ENCODE results near the gene DOP1B.

The DOP1B gene

DNA sequence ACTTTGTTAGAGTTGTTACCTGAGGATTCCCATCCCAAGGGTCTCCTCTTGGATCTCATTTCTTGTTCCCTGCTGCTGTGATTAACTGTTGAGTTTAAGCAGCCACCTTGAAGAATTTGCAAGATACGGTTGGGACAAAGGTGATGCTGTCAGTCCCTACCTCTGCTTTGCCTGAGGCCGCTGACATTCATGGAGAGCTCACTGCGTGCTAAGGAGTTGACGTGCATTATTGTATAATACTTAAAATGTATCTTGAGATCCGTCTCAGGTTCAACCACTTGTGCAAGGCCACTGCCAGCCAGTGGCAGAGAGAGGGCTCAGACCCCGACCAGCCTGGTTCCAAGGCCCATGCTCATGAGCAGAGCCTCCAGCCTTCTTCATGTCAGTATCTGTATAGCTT, 14.2 kb downstream of the DOP1B start:
- Histone ChIP-seq H3K4me3 (ENCODE audit: low read length) (no peak overlapping the region), H3K9me2 (replicated peaks; ENCODE audit: insufficient read depth, low read length) (no peaks in the 10 kb centered on the region), H3K4me1 (ENCODE audit: low read length) (no peaks in the 10 kb centered on the region), H3K9me3 (replicated peaks; ENCODE audit: insufficient read depth, low read length) (no peaks in the 10 kb centered on the region), H3K27me3 (replicated peaks; ENCODE audit: insufficient read depth, low read length) (no peaks in the 10 kb centered on the region), H2AFZ (ENCODE audit: low read length) (no peak overlapping the region), H3K27ac (ENCODE audit: low read length) (no peak overlapping the region), H4K20me1 (ENCODE audit: insufficient read depth, low read length) (no peaks in the 10 kb centered on the region), H3K36me3 (replicated peaks; ENCODE audit: insufficient read depth, low read length) (no peaks in the 10 kb centered on the region), H3K4me2 (ENCODE audit: low read depth, low read length) (no peak overlapping the region), H3K9ac (ENCODE audit: low read length) (no peak overlapping the region), H3K79me2 (ENCODE audit: low read length) (no peaks in the 10 kb centered on the region), H3F3A (ENCODE audit: insufficient read depth, low read length) (no peaks in the 10 kb centered on the region)
- TF ChIP-seq, protein P1, sequence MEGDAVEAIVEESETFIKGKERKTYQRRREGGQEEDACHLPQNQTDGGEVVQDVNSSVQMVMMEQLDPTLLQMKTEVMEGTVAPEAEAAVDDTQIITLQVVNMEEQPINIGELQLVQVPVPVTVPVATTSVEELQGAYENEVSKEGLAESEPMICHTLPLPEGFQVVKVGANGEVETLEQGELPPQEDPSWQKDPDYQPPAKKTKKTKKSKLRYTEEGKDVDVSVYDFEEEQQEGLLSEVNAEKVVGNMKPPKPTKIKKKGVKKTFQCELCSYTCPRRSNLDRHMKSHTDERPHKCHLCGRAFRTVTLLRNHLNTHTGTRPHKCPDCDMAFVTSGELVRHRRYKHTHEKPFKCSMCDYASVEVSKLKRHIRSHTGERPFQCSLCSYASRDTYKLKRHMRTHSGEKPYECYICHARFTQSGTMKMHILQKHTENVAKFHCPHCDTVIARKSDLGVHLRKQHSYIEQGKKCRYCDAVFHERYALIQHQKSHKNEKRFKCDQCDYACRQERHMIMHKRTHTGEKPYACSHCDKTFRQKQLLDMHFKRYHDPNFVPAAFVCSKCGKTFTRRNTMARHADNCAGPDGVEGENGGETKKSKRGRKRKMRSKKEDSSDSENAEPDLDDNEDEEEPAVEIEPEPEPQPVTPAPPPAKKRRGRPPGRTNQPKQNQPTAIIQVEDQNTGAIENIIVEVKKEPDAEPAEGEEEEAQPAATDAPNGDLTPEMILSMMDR (IDR thresholded peaks at IDR 0.05; ENCODE audit: low read length) = no peak
- no peak for TF ChIP-seq EZH2 (optimal IDR thresholded peaks at IDR 0.05; ENCODE audit: low read depth, low read length)
- DNase-seq = no peak

DNA sequence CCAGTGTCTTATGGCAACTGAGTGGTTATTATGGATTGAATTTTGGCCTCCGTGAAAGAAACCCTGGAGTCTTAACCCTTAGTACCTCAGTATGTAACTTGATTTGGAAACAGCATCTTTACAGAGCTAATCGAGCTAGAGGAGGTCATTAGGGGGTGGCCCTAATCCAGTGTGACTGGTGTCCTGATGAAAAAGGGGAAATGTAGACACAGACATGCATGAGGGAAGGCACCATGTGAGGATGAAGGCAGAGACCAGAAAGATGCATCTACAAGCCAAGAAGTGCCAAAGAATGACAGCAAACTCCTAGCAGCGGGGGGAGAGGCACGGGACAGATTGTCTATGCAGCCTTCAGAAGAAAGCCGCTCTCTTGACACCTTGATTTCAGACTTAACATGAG, 14.7 kb downstream of the DOP1B start:
- H3F3A ChIP-seq (ENCODE audit: insufficient read depth, low read length) = no peaks in the 10 kb centered on the region

DNA sequence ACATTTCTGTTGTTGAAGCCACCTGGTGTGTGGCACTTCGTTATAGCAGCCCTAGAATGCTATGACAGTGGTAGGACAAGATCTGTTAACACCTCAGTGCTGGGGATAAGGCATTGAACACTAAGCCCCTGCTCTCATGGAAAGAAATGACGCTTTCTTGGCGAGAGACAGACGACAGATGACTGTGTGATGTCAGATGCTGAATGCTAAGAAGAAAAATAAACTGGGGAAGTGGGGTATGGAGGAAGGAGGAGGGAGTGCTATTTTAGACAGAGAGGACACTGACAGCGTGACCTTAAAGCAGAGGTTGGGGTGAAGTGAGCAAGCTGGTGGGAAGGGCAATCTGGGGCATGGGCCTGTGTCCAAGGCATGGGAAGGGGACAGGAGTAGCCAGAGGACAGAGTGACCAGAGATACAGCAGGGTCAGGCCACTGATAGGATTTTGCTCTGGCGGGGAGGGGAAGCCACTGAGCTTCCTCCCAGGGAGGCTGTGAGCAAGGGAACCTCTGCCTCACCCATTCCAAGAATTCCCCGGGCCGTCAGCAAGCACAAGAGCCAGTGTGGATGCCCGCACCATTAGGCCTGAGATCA, 15.2 kb downstream of the DOP1B start:
- Histone ChIP-seq H3K4me1 (ENCODE audit: low read length) (no peaks in the 10 kb centered on the region), H3K36me3 (replicated peaks; ENCODE audit: insufficient read depth, low read length) (no peaks in the 10 kb centered on the region), H4K20me1 (ENCODE audit: insufficient read depth, low read length) (no peaks in the 10 kb centered on the region), H3K4me2 (ENCODE audit: low read depth, low read length) (no peak overlapping the region), H3K27ac (ENCODE audit: low read length) (no peak overlapping the region), H3K9me2 (replicated peaks; ENCODE audit: insufficient read depth, low read length) (no peaks in the 10 kb centered on the region), H3F3A (ENCODE audit: insufficient read depth, low read length) (no peaks in the 10 kb centered on the region), H3K4me3 (ENCODE audit: low read length) (no peak overlapping the region), H2AFZ (ENCODE audit: low read length) (no peak overlapping the region), H3K9ac (ENCODE audit: low read length) (no peak overlapping the region), H3K27me3 (replicated peaks; ENCODE audit: insufficient read depth, low read length) (no peaks in the 10 kb centered on the region), H3K9me3 (replicated peaks; ENCODE audit: insufficient read depth, low read length) (no peaks in the 10 kb centered on the region), H3K79me2 (ENCODE audit: low read length) (no peaks in the 10 kb centered on the region)
- no peak for DNase-seq
- no peak for TF ChIP-seq EZH2phosphoT487 (IDR thresholded peaks at IDR 0.05; ENCODE audit: low read length)
- no peak for TF ChIP-seq EZH2 (optimal IDR thresholded peaks at IDR 0.05; ENCODE audit: low read depth, low read length)
- TF ChIP-seq, protein P1 (IDR thresholded peaks at IDR 0.05; ENCODE audit: low read length) = no peak

More for the DNA sequence above, 14.7 kb downstream of the DOP1B start:
- Histone ChIP-seq H3K9me2 (replicated peaks; ENCODE audit: insufficient read depth, low read length) (no peaks in the 10 kb centered on the region), H3K9me3 (replicated peaks; ENCODE audit: insufficient read depth, low read length) (no peaks in the 10 kb centered on the region), H3K36me3 (replicated peaks; ENCODE audit: insufficient read depth, low read length) (no peaks in the 10 kb centered on the region), H3K9ac (ENCODE audit: low read length) (no peak overlapping the region), H2AFZ (ENCODE audit: low read length) (no peak overlapping the region), H3K4me1 (ENCODE audit: low read length) (no peaks in the 10 kb centered on the region), H3K4me2 (ENCODE audit: low read depth, low read length) (no peak overlapping the region), H3K79me2 (ENCODE audit: low read length) (no peaks in the 10 kb centered on the region), H3K27me3 (replicated peaks; ENCODE audit: insufficient read depth, low read length) (no peaks in the 10 kb centered on the region), H4K20me1 (ENCODE audit: insufficient read depth, low read length) (no peaks in the 10 kb centered on the region), H3K4me3 (ENCODE audit: low read length) (no peak overlapping the region), H3K27ac (ENCODE audit: low read length) (no peak overlapping the region)
- no peak for DNase-seq
- TF ChIP-seq EZH2phosphoT487 (IDR thresholded peaks at IDR 0.05; ENCODE audit: low read length) = no peak
- no peak for TF ChIP-seq EZH2 (optimal IDR thresholded peaks at IDR 0.05; ENCODE audit: low read depth, low read length)
- TF ChIP-seq, protein P1 (IDR thresholded peaks at IDR 0.05; ENCODE audit: low read length) = no peak

Measured in MM.1S (cell line).